H9 (cell line): ENCODE measurements around the gene TFEB. TPM values are rescaled to one million over a fixed set of nuclear protein-coding genes. Genes with fewer than 3 reads are reported as not detected.

Source experiments
- DNase-seq: peaks from one replicate; pipeline ENCODE4 v3.0.0-alpha.2; 2017
- H2AFZ ChIP-seq: one replicate; pipeline ENCODE4 v1.6.1; 2013; ENCODE audit warnings: mild to moderate bottlenecking, low read length, control low read depth, moderate library complexity
- H2AK5ac ChIP-seq: 2 replicates; pipeline ENCODE4 v1.6.1; 2013; ENCODE audit warnings: low read length, control low read depth, mixed read lengths; ENCODE audit not compliant: insufficient read length
- H2BK120ac ChIP-seq: one replicate; pipeline ENCODE4 v1.6.1; 2013; ENCODE audit warnings: low read depth, mild to moderate bottlenecking, low read length, control low read depth, inconsistent platforms; ENCODE audit not compliant: poor library complexity, severe bottlenecking
- H2BK12ac ChIP-seq: 2 replicates; pipeline ENCODE4 v1.6.1; 2013; ENCODE audit warnings: low read length, control low read depth, mixed read lengths, low read depth; ENCODE audit not compliant: insufficient read length
- H2BK15ac ChIP-seq: 2 replicates; pipeline ENCODE4 v1.6.1; 2013; ENCODE audit warnings: low read depth, low read length, control low read depth
- H2BK20ac ChIP-seq: one replicate; pipeline ENCODE4 v1.6.1; 2013; ENCODE audit warnings: low read depth, mild to moderate bottlenecking, low read length, control low read depth, inconsistent platforms; ENCODE audit not compliant: poor library complexity, severe bottlenecking
- H2BK5ac ChIP-seq: 2 replicates; pipeline ENCODE4 v1.6.1; 2013; ENCODE audit warnings: low read length, control low read depth, mixed read lengths; ENCODE audit not compliant: insufficient read length
- H3K14ac ChIP-seq: 2 replicates; pipeline ENCODE4 v1.6.1; 2013; ENCODE audit warnings: low read length, control low read depth; ENCODE audit not compliant: insufficient read depth
- H3K18ac ChIP-seq: 2 replicates; pipeline ENCODE4 v1.6.1; 2013; ENCODE audit warnings: low read depth, mild to moderate bottlenecking, mixed read lengths, low read length, control low read depth; ENCODE audit not compliant: insufficient read length
- H3K23ac ChIP-seq: 2 replicates; pipeline ENCODE4 v1.6.1; 2013; ENCODE audit warnings: low read length, control low read depth, mixed read lengths, low read depth; ENCODE audit not compliant: insufficient read length
- H3K23me2 ChIP-seq: 2 replicates; pipeline ENCODE4 v1.6.1; 2013; ENCODE audit warnings: low read depth, mild to moderate bottlenecking, mixed read lengths, low read length, control low read depth; ENCODE audit not compliant: insufficient read length, poor library complexity, severe bottlenecking
- H3K27ac ChIP-seq: 2 replicates; pipeline ENCODE4 v1.5.1; 2013; ENCODE audit warnings: low read length, control low read depth, mixed read lengths, low read depth; ENCODE audit not compliant: insufficient read length
- H3K27me3 ChIP-seq: 2 replicates; pipeline ENCODE4 v1.6.1; 2013; ENCODE audit warnings: low read length, control low read depth, inconsistent platforms; ENCODE audit not compliant: insufficient read depth
- H3K4ac ChIP-seq: 2 replicates; pipeline ENCODE4 v1.6.1; 2013; ENCODE audit warnings: low read depth, mild to moderate bottlenecking, control low read depth, inconsistent platforms, low read length, moderate library complexity
- H3K4me1 ChIP-seq: 2 replicates; pipeline ENCODE4 v1.6.1; 2013; ENCODE audit warnings: low read length, control low read depth, inconsistent platforms; ENCODE audit not compliant: insufficient read depth
- H3K4me2 ChIP-seq: 2 replicates; pipeline ENCODE4 v1.6.1; 2013; ENCODE audit warnings: low read length, control low read depth, mixed read lengths; ENCODE audit not compliant: insufficient read length, insufficient read depth
- H3K56ac ChIP-seq: 2 replicates; pipeline ENCODE4 v1.6.1; 2013; ENCODE audit warnings: low read depth, mild to moderate bottlenecking, mixed read lengths, low read length, control low read depth; ENCODE audit not compliant: insufficient read length
- H3K79me1 ChIP-seq: 2 replicates; pipeline ENCODE4 v1.6.1; 2013; ENCODE audit warnings: low read depth, mild to moderate bottlenecking, moderate library complexity, low read length, control low read depth, inconsistent platforms; ENCODE audit not compliant: insufficient read depth, poor library complexity, severe bottlenecking
- H3K79me2 ChIP-seq: 2 replicates; pipeline ENCODE4 v1.6.1; 2013; ENCODE audit warnings: low read length, control low read depth, inconsistent platforms; ENCODE audit not compliant: insufficient read depth
- H3K9ac ChIP-seq: 2 replicates; pipeline ENCODE4 v1.6.1; 2013; ENCODE audit warnings: low read length, control low read depth, mixed read lengths; ENCODE audit not compliant: insufficient read length; ENCODE audit errors: extremely low read depth
- H3K9me3 ChIP-seq: one replicate; pipeline ENCODE4 v1.6.1; 2013; ENCODE audit warnings: low read depth, low read length, inconsistent platforms; ENCODE audit not compliant: control insufficient read depth
- H3T11ph ChIP-seq: one replicate; pipeline ENCODE4 v1.6.1; 2013; ENCODE audit warnings: mild to moderate bottlenecking, low read length, control low read depth, inconsistent platforms
- H4K20me1 ChIP-seq: one replicate; pipeline ENCODE4 v1.6.1; 2013; ENCODE audit not compliant: control insufficient read depth, insufficient read length, insufficient read depth
- H4K5ac ChIP-seq: 2 replicates; pipeline ENCODE4 v1.6.1; 2013; ENCODE audit warnings: low read depth, mild to moderate bottlenecking, mixed read lengths, low read length, control low read depth; ENCODE audit not compliant: insufficient read length
- H4K8ac ChIP-seq: replicated peaks from 2 replicates; pipeline ENCODE4 v1.6.1; 2013; ENCODE audit warnings: low read length, control low read depth, mixed read lengths, low read depth; ENCODE audit not compliant: insufficient read length
- H4K91ac ChIP-seq: 2 replicates; pipeline ENCODE4 v1.6.1; 2013; ENCODE audit warnings: low read depth, mild to moderate bottlenecking, moderate library complexity, mixed read lengths, low read length, control low read depth; ENCODE audit not compliant: insufficient read length
- H3K27ac Mint-ChIP-seq, 3 experiments: 2 replicates in 2 of 3; 3 replicates in 1 of 3; pipeline ENCODE4 v1.8.0; 2020 to 2021; ENCODE audit warnings: mixed read lengths in 3 of 3, mild to moderate bottlenecking in 1 of 3, moderate library complexity in 1 of 3
- H3K27me3 Mint-ChIP-seq: 2 replicates; pipeline ENCODE4 v1.8.0; 2021; ENCODE audit warnings: low read depth, mild to moderate bottlenecking, moderate library complexity, mixed read lengths
- H3K36me3 Mint-ChIP-seq, 3 experiments: 2 replicates in 2 of 3; 3 replicates in 1 of 3; pipeline ENCODE4 v1.8.0; 2020 to 2021; ENCODE audit warnings: low read depth in 3 of 3, mixed read lengths in 3 of 3; ENCODE audit not compliant: insufficient read depth in 1 of 3
- H3K4me1 Mint-ChIP-seq, 2 experiments: 2 replicates each; pipeline ENCODE4 v1.8.0; 2020; ENCODE audit warnings: mixed read lengths in 2 of 2
- H3K4me3 Mint-ChIP-seq, 2 experiments: 2 replicates in 1 of 2; 3 replicates in 1 of 2; pipeline ENCODE4 v1.8.0; 2020 to 2021; ENCODE audit warnings: mild to moderate bottlenecking in 2 of 2, mixed read lengths in 2 of 2, moderate library complexity in 1 of 2
- H3K9me3 Mint-ChIP-seq, 2 experiments: 2 replicates in 1 of 2; 3 replicates in 1 of 2; pipeline ENCODE4 v1.8.0; 2020; ENCODE audit warnings: mild to moderate bottlenecking in 2 of 2, mixed read lengths in 2 of 2, moderate library complexity in 1 of 2
- WGBS: extraction: QIAGEN DNeasy Blood & Tissue Kit; methylation state at CpG from one replicate; pipeline ENCODE4 v1.1.7; 2013; ENCODE audit warnings: missing lambda C conversion rate, low lambda C conversion rate, mixed read lengths; ENCODE audit not compliant: insufficient read length; ENCODE audit errors: extremely low coverage; 5-methylcytosine and 5-hydroxymethylcytosine counted together
- total RNA-seq: library from RNA; stranded (reverse); gene quantifications from 2 replicates; pipeline ENCODE4 v1.2.1, GENCODE V29; 2021
- TF ChIP-seq, protein P1 (sequence below): fragments of 200-600 bp; sonication (generic); conservative IDR thresholded peaks from 3 replicates; pipeline ENCODE4 v1.8.0; 2021; ENCODE audit warnings: antibody characterized with exemption, mild to moderate bottlenecking

Gene TFEB
- total RNA-seq, 1 experiment from 2014 or later, result 1.2 TPM

DNA sequence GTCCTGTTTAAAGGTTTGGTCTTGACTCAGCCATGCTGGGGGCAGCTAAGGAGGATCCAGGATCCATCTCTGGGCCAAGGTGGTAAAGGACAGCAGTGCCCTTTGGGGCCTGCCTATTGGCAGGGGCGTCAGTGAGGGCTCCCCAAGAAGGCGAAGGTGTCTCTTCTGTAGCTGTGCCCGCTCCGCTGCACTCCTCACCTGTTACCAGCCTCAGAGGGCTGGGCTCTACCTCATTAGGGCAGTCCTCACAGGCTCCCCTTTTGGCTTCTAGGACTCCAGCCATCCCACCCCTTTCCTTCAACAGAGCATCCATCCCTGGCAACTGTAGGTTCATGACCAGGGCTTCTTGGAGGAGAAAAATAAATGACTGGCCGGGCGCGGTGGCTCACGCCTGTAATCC is 34.0 kb upstream of the TFEB start:
- H3K4me2 ChIP-seq, result no peak overlapping the region
- H3K4me3 Mint-ChIP-seq, result no peak overlapping the region
- H3T11ph ChIP-seq, result no peak overlapping the region
- no peak overlapping the region for H3K23ac ChIP-seq
- no peaks in the 10 kb centered on the region for H3K79me1 ChIP-seq
- H4K91ac ChIP-seq, result no peak overlapping the region
- H2BK120ac ChIP-seq, result no peak overlapping the region
- H2BK15ac ChIP-seq, result no peak overlapping the region
- no peak overlapping the region for H3K56ac ChIP-seq
- H4K20me1 ChIP-seq, result no peaks in the 10 kb centered on the region
- H3K14ac ChIP-seq, result no peak overlapping the region
- no peak overlapping the region for H3K27ac ChIP-seq
- H3K27me3 ChIP-seq, result no peaks in the 10 kb centered on the region
- TF ChIP-seq, protein P1, sequence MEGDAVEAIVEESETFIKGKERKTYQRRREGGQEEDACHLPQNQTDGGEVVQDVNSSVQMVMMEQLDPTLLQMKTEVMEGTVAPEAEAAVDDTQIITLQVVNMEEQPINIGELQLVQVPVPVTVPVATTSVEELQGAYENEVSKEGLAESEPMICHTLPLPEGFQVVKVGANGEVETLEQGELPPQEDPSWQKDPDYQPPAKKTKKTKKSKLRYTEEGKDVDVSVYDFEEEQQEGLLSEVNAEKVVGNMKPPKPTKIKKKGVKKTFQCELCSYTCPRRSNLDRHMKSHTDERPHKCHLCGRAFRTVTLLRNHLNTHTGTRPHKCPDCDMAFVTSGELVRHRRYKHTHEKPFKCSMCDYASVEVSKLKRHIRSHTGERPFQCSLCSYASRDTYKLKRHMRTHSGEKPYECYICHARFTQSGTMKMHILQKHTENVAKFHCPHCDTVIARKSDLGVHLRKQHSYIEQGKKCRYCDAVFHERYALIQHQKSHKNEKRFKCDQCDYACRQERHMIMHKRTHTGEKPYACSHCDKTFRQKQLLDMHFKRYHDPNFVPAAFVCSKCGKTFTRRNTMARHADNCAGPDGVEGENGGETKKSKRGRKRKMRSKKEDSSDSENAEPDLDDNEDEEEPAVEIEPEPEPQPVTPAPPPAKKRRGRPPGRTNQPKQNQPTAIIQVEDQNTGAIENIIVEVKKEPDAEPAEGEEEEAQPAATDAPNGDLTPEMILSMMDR, result no peak
- peaks cover 12 to 28% (median 26%) of the 10 kb centered on the region in 3 experiments; a peak in 6 of 7 replicates for H3K36me3 Mint-ChIP-seq
- H3K4me1 Mint-ChIP-seq, result peaks cover 5 to 19% of the 10 kb centered on the region in 2 experiments; a peak in 3 of 4 replicates
- no CpG with 5 or more reads among the region's 8 CpGs for WGBS
- no peak overlapping the region for H2BK5ac ChIP-seq
- no peak overlapping the region for H3K9ac ChIP-seq
- H2AFZ ChIP-seq, result no peak overlapping the region
- no peak overlapping the region for H3K18ac ChIP-seq
- no peak overlapping the region for H3K4ac ChIP-seq
- H3K9me3 ChIP-seq, result no peaks in the 10 kb centered on the region
- H3K9me3 Mint-ChIP-seq, result no peaks in the 10 kb centered on the region
- H2BK12ac ChIP-seq, result no peak overlapping the region
- no peaks in the 10 kb centered on the region for H3K4me1 ChIP-seq
- H4K5ac ChIP-seq, result no peak overlapping the region
- no peak overlapping the region for H3K27ac Mint-ChIP-seq
- H3K79me2 ChIP-seq, result no peaks in the 10 kb centered on the region
- H4K8ac ChIP-seq, result no peak overlapping the region
- no peaks in the 10 kb centered on the region for H3K23me2 ChIP-seq
- H3K27me3 Mint-ChIP-seq, result no peaks in the 10 kb centered on the region; the same call in 1 of the 2 replicates
- no peak overlapping the region for H2BK20ac ChIP-seq
- no peak for DNase-seq
- no peak overlapping the region for H2AK5ac ChIP-seq
